ENCODE results near the gene CSTB.

The CSTB gene

DNA sequence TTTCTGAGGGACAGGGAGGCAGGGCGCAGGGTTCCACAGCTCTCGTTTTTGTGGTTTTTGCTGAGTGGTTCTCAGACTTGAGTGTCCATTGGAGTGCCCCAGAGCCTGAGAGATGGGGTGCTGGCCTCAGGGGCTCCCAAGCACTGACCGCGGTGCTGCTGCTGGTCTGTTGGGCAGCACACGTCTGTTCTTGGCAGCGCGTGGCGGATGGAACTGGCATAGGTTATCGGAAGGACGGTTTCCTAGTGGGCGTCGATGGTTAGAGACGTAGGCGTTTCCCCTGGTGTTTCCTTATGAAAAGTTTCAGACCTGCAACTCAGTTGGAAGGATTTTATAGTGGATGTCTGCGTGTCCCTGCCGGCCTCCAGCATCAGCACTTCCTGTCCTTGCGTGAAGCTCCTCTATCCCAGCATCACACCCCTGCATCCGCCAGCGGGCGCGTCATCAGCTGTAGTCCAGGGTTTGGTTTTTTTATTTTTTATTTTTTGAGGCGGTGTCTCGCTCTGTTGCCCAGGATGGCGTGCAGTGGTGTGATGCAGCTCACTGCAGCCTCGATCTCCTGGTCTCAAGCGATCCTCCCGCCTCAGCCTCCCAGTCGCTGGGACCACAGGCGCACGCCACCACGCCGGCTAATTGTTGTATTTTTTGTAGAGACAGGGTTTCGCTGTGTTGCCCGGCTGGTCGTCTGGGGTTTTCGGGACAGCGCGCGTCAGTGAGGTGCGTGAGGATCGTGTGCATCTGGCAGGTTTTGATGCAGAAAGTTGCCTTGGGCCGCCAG is 25.1 kb upstream of the CSTB start:
- no peak overlapping the region for H3K4me3 ChIP-seq (ENCODE audit: low read length)
- no peak overlapping the region for H3K27ac ChIP-seq (ENCODE audit: low read length)
- H3K79me2 ChIP-seq (ENCODE audit: low read length): peaks cover 66% of the 10 kb centered on the region
- no peaks in the 10 kb centered on the region for H4K20me1 ChIP-seq (ENCODE audit: insufficient read depth, low read length)
- no peaks in the 10 kb centered on the region for H3K9me3 ChIP-seq (replicated peaks; ENCODE audit: insufficient read depth, low read length)
- TF ChIP-seq EZH2 (optimal IDR thresholded peaks at IDR 0.05; ENCODE audit: low read depth, low read length) (no peak), EZH2phosphoT487 (IDR thresholded peaks at IDR 0.05; ENCODE audit: low read length) (no peak)
- TF ChIP-seq, protein P1, sequence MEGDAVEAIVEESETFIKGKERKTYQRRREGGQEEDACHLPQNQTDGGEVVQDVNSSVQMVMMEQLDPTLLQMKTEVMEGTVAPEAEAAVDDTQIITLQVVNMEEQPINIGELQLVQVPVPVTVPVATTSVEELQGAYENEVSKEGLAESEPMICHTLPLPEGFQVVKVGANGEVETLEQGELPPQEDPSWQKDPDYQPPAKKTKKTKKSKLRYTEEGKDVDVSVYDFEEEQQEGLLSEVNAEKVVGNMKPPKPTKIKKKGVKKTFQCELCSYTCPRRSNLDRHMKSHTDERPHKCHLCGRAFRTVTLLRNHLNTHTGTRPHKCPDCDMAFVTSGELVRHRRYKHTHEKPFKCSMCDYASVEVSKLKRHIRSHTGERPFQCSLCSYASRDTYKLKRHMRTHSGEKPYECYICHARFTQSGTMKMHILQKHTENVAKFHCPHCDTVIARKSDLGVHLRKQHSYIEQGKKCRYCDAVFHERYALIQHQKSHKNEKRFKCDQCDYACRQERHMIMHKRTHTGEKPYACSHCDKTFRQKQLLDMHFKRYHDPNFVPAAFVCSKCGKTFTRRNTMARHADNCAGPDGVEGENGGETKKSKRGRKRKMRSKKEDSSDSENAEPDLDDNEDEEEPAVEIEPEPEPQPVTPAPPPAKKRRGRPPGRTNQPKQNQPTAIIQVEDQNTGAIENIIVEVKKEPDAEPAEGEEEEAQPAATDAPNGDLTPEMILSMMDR (IDR thresholded peaks at IDR 0.05; ENCODE audit: low read length): no peak
- peaks cover 4% of the 10 kb centered on the region; the same call in 1 of the 2 replicates for H3F3A ChIP-seq (ENCODE audit: insufficient read depth, low read length)
- DNase-seq: no peak
- no peaks in the 10 kb centered on the region for H3K9me2 ChIP-seq (replicated peaks; ENCODE audit: insufficient read depth, low read length)
- no peak overlapping the region for H2AFZ ChIP-seq (ENCODE audit: low read length)
- peaks cover 32% of the 10 kb centered on the region for H3K36me3 ChIP-seq (replicated peaks; ENCODE audit: insufficient read depth, low read length)
- no peak overlapping the region for H3K4me2 ChIP-seq (ENCODE audit: low read depth, low read length)
- no peaks in the 10 kb centered on the region for H3K4me1 ChIP-seq (ENCODE audit: low read length)
- H3K9ac ChIP-seq (ENCODE audit: low read length): no peak overlapping the region
- H3K27me3 ChIP-seq (replicated peaks; ENCODE audit: insufficient read depth, low read length): no peaks in the 10 kb centered on the region

- Histone ChIP-seq H2AFZ (ENCODE audit: low read length) (no peak overlapping the region), H3K4me2 (ENCODE audit: low read depth, low read length) (no peak overlapping the region), H4K20me1 (ENCODE audit: insufficient read depth, low read length) (no peaks in the 10 kb centered on the region), H3K9me3 (replicated peaks; ENCODE audit: insufficient read depth, low read length) (no peaks in the 10 kb centered on the region), H3K4me3 (ENCODE audit: low read length) (no peak overlapping the region), H3K4me1 (ENCODE audit: low read length) (no peaks in the 10 kb centered on the region), H3K79me2 (ENCODE audit: low read length) (peaks cover 72% of the 10 kb centered on the region), H3K27ac (ENCODE audit: low read length) (no peak overlapping the region), H3K9ac (ENCODE audit: low read length) (no peak overlapping the region), H3K9me2 (replicated peaks; ENCODE audit: insufficient read depth, low read length) (no peaks in the 10 kb centered on the region), H3K27me3 (replicated peaks; ENCODE audit: insufficient read depth, low read length) (no peaks in the 10 kb centered on the region), H3K36me3 (replicated peaks; ENCODE audit: insufficient read depth, low read length) (peaks cover 38% of the 10 kb centered on the region), H3F3A (ENCODE audit: insufficient read depth, low read length) (peaks cover 3% of the 10 kb centered on the region; the same call in 1 of the 2 replicates)
- TF ChIP-seq, protein P1 (IDR thresholded peaks at IDR 0.05; ENCODE audit: low read length): no peak
- TF ChIP-seq EZH2 (optimal IDR thresholded peaks at IDR 0.05; ENCODE audit: low read depth, low read length) (no peak), EZH2phosphoT487 (IDR thresholded peaks at IDR 0.05; ENCODE audit: low read length) (no peak)
- DNase-seq: no peak
These were observed 24.5 kb upstream of the CSTB start for GRCh38 chr21:43800566-43800965.

DNA sequence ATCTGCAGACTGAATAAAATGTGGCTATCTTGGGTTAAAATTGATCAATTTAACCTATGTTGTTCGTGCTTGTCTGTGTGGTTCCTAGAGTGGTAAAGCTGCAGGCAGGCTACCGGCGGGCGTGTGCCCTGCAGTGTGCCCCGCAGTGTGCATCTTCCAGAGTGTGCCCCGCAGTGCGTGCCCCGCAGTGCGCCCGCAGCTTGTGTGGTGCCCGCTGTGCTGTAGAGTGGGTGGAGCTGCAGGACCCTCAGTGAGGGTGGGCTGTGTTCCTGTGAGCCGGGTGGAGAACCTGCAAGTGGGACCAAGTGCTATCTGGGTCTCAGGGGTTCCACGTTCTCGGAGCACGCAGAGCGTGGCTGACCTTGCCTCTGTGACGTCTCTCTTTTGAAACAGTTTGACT is 24.0 kb upstream of the CSTB start:
- H2AFZ ChIP-seq (ENCODE audit: low read length): no peak overlapping the region
- no peaks in the 10 kb centered on the region for H3K27me3 ChIP-seq (replicated peaks; ENCODE audit: insufficient read depth, low read length)
- H3K9ac ChIP-seq (ENCODE audit: low read length): no peak overlapping the region
- no peaks in the 10 kb centered on the region for H4K20me1 ChIP-seq (ENCODE audit: insufficient read depth, low read length)
- H3K9me3 ChIP-seq (replicated peaks; ENCODE audit: insufficient read depth, low read length): no peaks in the 10 kb centered on the region
- H3K36me3 ChIP-seq (replicated peaks; ENCODE audit: insufficient read depth, low read length): peaks cover 42% of the 10 kb centered on the region
- H3K4me3 ChIP-seq (ENCODE audit: low read length): no peak overlapping the region
- H3K79me2 ChIP-seq (ENCODE audit: low read length): peaks cover 77% of the 10 kb centered on the region
- DNase-seq: no peak
- H3K9me2 ChIP-seq (replicated peaks; ENCODE audit: insufficient read depth, low read length): no peaks in the 10 kb centered on the region
- no peak overlapping the region for H3K4me2 ChIP-seq (ENCODE audit: low read depth, low read length)
- no peak overlapping the region for H3K27ac ChIP-seq (ENCODE audit: low read length)
- no peaks in the 10 kb centered on the region for H3F3A ChIP-seq (ENCODE audit: insufficient read depth, low read length)
- H3K4me1 ChIP-seq (ENCODE audit: low read length): no peaks in the 10 kb centered on the region
- TF ChIP-seq, protein P1 (IDR thresholded peaks at IDR 0.05; ENCODE audit: low read length): no peak
- no peak for TF ChIP-seq EZH2phosphoT487 (IDR thresholded peaks at IDR 0.05; ENCODE audit: low read length)
- no peak for TF ChIP-seq EZH2 (optimal IDR thresholded peaks at IDR 0.05; ENCODE audit: low read depth, low read length)

Data from MM.1S (cell line).